Liver (tissue), 3 donors: Measurements from ENCODE around the gene ZNF160.

Source experiments
- EGR1 ChIP-seq, 2 donors: IDR thresholded peaks; 2 replicates each; pipeline ENCODE4 v1.6.1; 2016 to 2018; ENCODE audit warnings: antibody characterized with exemption in 2 of 2, low read depth in 2 of 2
- FOXA1 ChIP-seq: IDR thresholded peaks from 2 replicates; pipeline ENCODE4 v1.6.1; 2016; ENCODE audit warnings: antibody characterized with exemption
- HNF4G ChIP-seq: IDR thresholded peaks from 2 replicates; pipeline ENCODE4 v1.6.1; 2016; ENCODE audit warnings: antibody characterized with exemption
- NR2F2 ChIP-seq: IDR thresholded peaks from 2 replicates; pipeline ENCODE4 v1.6.1; 2016; ENCODE audit warnings: antibody characterized with exemption
- RAD21 ChIP-seq, 2 donors: IDR thresholded peaks; 2 replicates each; pipeline ENCODE4 v1.6.1; 2016; ENCODE audit warnings: antibody characterized with exemption in 2 of 2, mild to moderate bottlenecking in 2 of 2
- RXRA ChIP-seq, 2 donors: IDR thresholded peaks; 2 replicates each; pipeline ENCODE4 v1.6.1; 2017 to 2018; ENCODE audit warnings: antibody characterized with exemption in 2 of 2, mild to moderate bottlenecking in 1 of 2
- SP1 ChIP-seq: IDR thresholded peaks from 2 replicates; pipeline ENCODE4 v1.6.1; 2018; ENCODE audit warnings: antibody characterized with exemption, mild to moderate bottlenecking
- TAF1 ChIP-seq: conservative IDR thresholded peaks from 2 replicates; pipeline ENCODE4 v1.6.1; 2016; ENCODE audit warnings: antibody characterized with exemption, mild to moderate bottlenecking
- YY1 ChIP-seq: IDR thresholded peaks from 2 replicates; pipeline ENCODE4 v1.6.1; 2016; ENCODE audit warnings: antibody characterized with exemption, mild to moderate bottlenecking
- TF ChIP-seq, protein P1 (sequence below): fragments of 150-350 bp; IDR thresholded peaks from 2 replicates; pipeline ENCODE4 v1.5.1; 2017; ENCODE audit warnings: improper control_type of control experiment, low read depth, low read length; ENCODE audit not compliant: missing input control
- TF ChIP-seq, protein P2 (sequence below): IDR thresholded peaks from 2 replicates; pipeline ENCODE4 v1.6.1; 2016; ENCODE audit warnings: antibody characterized with exemption, mild to moderate bottlenecking
- TF ChIP-seq, protein P3 (sequence below): IDR thresholded peaks from 2 replicates; pipeline ENCODE4 v1.6.1; 2016; ENCODE audit warnings: antibody characterized with exemption
- TF ChIP-seq, protein P4 (sequence below): IDR thresholded peaks from 2 replicates; pipeline ENCODE4 v1.6.1; 2016; ENCODE audit warnings: antibody characterized with exemption
- TF ChIP-seq, protein P5 (sequence below): IDR thresholded peaks from 2 replicates; pipeline ENCODE4 v1.6.1; 2016; ENCODE audit warnings: antibody characterized with exemption
- donor health status: healthy.
- donor health status: healthy.

DNA sequence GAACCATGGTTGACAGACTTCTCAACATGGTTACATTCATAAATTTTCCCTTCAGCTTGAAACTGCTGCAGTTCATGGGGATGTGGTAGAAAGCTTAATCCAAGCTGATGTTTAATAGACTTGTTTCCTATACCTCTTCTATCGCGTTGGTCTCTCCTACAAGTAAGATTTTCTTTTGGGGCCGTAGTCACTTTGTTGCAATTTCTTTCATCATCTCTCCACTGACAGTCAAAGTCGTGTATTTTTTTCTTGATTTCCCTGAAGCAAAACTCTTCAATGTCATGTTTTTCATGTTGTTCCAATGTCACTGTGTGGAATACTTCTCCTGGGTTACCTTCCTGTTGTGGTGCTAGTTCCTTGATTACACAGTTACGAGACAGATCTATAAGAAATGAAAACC is 6.3 kb upstream of the ZNF160 start:
- TF ChIP-seq, protein P1, sequence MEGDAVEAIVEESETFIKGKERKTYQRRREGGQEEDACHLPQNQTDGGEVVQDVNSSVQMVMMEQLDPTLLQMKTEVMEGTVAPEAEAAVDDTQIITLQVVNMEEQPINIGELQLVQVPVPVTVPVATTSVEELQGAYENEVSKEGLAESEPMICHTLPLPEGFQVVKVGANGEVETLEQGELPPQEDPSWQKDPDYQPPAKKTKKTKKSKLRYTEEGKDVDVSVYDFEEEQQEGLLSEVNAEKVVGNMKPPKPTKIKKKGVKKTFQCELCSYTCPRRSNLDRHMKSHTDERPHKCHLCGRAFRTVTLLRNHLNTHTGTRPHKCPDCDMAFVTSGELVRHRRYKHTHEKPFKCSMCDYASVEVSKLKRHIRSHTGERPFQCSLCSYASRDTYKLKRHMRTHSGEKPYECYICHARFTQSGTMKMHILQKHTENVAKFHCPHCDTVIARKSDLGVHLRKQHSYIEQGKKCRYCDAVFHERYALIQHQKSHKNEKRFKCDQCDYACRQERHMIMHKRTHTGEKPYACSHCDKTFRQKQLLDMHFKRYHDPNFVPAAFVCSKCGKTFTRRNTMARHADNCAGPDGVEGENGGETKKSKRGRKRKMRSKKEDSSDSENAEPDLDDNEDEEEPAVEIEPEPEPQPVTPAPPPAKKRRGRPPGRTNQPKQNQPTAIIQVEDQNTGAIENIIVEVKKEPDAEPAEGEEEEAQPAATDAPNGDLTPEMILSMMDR = no peak
- TF ChIP-seq, protein P2, sequence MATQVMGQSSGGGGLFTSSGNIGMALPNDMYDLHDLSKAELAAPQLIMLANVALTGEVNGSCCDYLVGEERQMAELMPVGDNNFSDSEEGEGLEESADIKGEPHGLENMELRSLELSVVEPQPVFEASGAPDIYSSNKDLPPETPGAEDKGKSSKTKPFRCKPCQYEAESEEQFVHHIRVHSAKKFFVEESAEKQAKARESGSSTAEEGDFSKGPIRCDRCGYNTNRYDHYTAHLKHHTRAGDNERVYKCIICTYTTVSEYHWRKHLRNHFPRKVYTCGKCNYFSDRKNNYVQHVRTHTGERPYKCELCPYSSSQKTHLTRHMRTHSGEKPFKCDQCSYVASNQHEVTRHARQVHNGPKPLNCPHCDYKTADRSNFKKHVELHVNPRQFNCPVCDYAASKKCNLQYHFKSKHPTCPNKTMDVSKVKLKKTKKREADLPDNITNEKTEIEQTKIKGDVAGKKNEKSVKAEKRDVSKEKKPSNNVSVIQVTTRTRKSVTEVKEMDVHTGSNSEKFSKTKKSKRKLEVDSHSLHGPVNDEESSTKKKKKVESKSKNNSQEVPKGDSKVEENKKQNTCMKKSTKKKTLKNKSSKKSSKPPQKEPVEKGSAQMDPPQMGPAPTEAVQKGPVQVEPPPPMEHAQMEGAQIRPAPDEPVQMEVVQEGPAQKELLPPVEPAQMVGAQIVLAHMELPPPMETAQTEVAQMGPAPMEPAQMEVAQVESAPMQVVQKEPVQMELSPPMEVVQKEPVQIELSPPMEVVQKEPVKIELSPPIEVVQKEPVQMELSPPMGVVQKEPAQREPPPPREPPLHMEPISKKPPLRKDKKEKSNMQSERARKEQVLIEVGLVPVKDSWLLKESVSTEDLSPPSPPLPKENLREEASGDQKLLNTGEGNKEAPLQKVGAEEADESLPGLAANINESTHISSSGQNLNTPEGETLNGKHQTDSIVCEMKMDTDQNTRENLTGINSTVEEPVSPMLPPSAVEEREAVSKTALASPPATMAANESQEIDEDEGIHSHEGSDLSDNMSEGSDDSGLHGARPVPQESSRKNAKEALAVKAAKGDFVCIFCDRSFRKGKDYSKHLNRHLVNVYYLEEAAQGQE = no peak
- TF ChIP-seq RAD21 (IDR thresholded peaks at IDR 0.05) (no peak), NR2F2 (no peak), SP1 (no peak), YY1 (no peak), HNF4G (no peak), RXRA (IDR thresholded peaks at IDR 0.05) (no peak), EGR1 (IDR thresholded peaks at IDR 0.05; ENCODE audit: low read depth in 2 of 2) (no peak), TAF1 (no peak), FOXA1 (no peak)
- TF ChIP-seq, protein P3, sequence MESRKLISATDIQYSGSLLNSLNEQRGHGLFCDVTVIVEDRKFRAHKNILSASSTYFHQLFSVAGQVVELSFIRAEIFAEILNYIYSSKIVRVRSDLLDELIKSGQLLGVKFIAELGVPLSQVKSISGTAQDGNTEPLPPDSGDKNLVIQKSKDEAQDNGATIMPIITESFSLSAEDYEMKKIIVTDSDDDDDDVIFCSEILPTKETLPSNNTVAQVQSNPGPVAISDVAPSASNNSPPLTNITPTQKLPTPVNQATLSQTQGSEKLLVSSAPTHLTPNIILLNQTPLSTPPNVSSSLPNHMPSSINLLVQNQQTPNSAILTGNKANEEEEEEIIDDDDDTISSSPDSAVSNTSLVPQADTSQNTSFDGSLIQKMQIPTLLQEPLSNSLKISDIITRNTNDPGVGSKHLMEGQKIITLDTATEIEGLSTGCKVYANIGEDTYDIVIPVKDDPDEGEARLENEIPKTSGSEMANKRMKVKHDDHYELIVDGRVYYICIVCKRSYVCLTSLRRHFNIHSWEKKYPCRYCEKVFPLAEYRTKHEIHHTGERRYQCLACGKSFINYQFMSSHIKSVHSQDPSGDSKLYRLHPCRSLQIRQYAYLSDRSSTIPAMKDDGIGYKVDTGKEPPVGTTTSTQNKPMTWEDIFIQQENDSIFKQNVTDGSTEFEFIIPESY = no peak
- TF ChIP-seq, protein P4, sequence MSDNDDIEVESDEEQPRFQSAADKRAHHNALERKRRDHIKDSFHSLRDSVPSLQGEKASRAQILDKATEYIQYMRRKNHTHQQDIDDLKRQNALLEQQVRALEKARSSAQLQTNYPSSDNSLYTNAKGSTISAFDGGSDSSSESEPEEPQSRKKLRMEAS = no peak
- TF ChIP-seq, protein P5, sequence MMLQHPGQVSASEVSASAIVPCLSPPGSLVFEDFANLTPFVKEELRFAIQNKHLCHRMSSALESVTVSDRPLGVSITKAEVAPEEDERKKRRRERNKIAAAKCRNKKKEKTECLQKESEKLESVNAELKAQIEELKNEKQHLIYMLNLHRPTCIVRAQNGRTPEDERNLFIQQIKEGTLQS = no peak
